ENCODE data around the gene CAPN8.

DNA sequence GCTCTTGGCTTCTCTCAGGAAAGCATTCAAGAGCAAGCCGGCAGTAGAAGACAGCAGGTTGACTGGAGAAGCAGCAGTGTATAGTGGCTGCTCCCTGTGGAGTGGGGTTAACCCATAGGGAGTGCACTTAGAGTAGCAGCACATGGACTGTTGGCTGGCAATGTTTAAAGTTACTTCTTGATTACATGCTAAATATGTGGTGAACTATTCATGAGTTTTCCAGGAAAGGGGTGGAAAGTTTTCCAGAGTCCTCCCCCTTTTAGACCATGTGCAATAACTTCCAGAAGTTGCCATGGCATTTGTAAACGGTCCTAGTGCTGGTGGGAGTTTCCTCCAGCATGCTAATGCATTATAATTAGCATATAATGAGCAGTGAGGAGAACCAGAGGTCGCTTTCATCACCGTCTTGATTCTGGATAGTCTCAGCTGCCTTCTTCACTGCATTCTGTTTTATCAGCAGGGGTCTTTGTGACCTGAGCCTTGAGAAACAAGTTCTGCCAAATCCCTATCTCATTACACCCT, 140.5 kb downstream of the CAPN8 start:
- TF ChIP-seq POLR2AphosphoS5 (IDR thresholded peaks at IDR 0.05; ENCODE audit: low read depth, low read length), result no peak
- TF ChIP-seq, protein P1, sequence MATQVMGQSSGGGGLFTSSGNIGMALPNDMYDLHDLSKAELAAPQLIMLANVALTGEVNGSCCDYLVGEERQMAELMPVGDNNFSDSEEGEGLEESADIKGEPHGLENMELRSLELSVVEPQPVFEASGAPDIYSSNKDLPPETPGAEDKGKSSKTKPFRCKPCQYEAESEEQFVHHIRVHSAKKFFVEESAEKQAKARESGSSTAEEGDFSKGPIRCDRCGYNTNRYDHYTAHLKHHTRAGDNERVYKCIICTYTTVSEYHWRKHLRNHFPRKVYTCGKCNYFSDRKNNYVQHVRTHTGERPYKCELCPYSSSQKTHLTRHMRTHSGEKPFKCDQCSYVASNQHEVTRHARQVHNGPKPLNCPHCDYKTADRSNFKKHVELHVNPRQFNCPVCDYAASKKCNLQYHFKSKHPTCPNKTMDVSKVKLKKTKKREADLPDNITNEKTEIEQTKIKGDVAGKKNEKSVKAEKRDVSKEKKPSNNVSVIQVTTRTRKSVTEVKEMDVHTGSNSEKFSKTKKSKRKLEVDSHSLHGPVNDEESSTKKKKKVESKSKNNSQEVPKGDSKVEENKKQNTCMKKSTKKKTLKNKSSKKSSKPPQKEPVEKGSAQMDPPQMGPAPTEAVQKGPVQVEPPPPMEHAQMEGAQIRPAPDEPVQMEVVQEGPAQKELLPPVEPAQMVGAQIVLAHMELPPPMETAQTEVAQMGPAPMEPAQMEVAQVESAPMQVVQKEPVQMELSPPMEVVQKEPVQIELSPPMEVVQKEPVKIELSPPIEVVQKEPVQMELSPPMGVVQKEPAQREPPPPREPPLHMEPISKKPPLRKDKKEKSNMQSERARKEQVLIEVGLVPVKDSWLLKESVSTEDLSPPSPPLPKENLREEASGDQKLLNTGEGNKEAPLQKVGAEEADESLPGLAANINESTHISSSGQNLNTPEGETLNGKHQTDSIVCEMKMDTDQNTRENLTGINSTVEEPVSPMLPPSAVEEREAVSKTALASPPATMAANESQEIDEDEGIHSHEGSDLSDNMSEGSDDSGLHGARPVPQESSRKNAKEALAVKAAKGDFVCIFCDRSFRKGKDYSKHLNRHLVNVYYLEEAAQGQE (IDR thresholded peaks at IDR 0.05; ENCODE audit: insufficient read depth in 1 of 2, low read depth in 2 of 2, low read length in 2 of 2), result no peak

Measured in PFSK-1 (cell line).